H1 (cell line): Measurements from ENCODE around the gene CD28. TPM values are rescaled to one million over a fixed set of nuclear protein-coding genes. Genes with fewer than 3 reads are reported as not detected.

Source experiments
- CTCF ChIA-PET: fragments of 300-600 bp; sonication (Branson Sonifier 250); formaldehyde crosslinking; loops from one replicate; lab custom pipeline; 2021; ENCODE audit not compliant: partially characterized antibody; lab: Charles Lee
- POLR2A ChIA-PET: fragments of 300-600 bp; sonication (Branson Sonifier 250); formaldehyde crosslinking; loops from one replicate; lab custom pipeline; 2021; ENCODE audit warnings: inconsistent platforms; ENCODE audit not compliant: partially characterized antibody; lab: Charles Lee
- DNase-seq, 2 experiments: peaks; one replicate each; pipeline versions ENCODE4 v3.0.0 to v3.0.0-alpha.2; 2010 to 2022; ENCODE audit warnings: low spot score in 2 of 2, low read depth in 1 of 2, mixed read lengths in 1 of 2
- FAIRE-seq: peaks from 2 replicates; lab custom pipeline; 2011; peaks lifted over from hg19 to GRCh38; lab: Jason Lieb, UNC
- H2AFZ ChIP-seq: 2 replicates; pipeline ENCODE4 v1.8.1; 2012; ENCODE audit warnings: low read length, inconsistent platforms
- H2AK5ac ChIP-seq: 2 replicates; pipeline ENCODE4 v1.6.1; 2013; ENCODE audit warnings: low read depth, low read length
- H2BK120ac ChIP-seq: replicated peaks from 2 replicates; pipeline ENCODE3; 2013; ENCODE audit warnings: low read depth, low read length, inconsistent platforms
- H2BK12ac ChIP-seq: 2 replicates; pipeline ENCODE4 v1.6.1; 2013; ENCODE audit warnings: low read depth, low read length
- H2BK15ac ChIP-seq: 2 replicates; pipeline ENCODE4 v1.6.1; 2013; ENCODE audit warnings: low read length
- H2BK20ac ChIP-seq: 2 replicates; pipeline ENCODE4 v1.6.1; 2013; ENCODE audit warnings: low read length
- H2BK5ac ChIP-seq: 2 replicates; pipeline ENCODE4 v1.6.1; 2013; ENCODE audit warnings: low read depth, low read length
- H3K14ac ChIP-seq: 2 replicates; pipeline ENCODE4 v1.6.1; 2013; ENCODE audit warnings: inconsistent platforms; ENCODE audit not compliant: insufficient read length
- H3K18ac ChIP-seq: 2 replicates; pipeline ENCODE4 v1.6.1; 2013; ENCODE audit warnings: low read length; ENCODE audit errors: extremely low read depth
- H3K23ac ChIP-seq: 2 replicates; pipeline ENCODE4 v1.6.1; 2013; ENCODE audit warnings: inconsistent platforms; ENCODE audit not compliant: insufficient read length
- H3K23me2 ChIP-seq: 2 replicates; pipeline ENCODE4 v1.6.1; 2013; ENCODE audit warnings: low read depth, low read length
- H3K27ac ChIP-seq: 2 replicates; pipeline ENCODE4 v1.6.1; 2011; ENCODE audit warnings: low read depth, low read length, inconsistent platforms
- H3K27me3 ChIP-seq, 4 experiments: replicated peaks in 1 of 4; 1 replicate in 1 of 4; 2 replicates in 3 of 4; pipeline versions ENCODE4 v1.6.1 to v1.8.1; 2011 to 2013; ENCODE audit warnings: low read length in 3 of 4, mild to moderate bottlenecking in 3 of 4, inconsistent platforms in 2 of 4, mixed read lengths in 2 of 4, moderate library complexity in 1 of 4; ENCODE audit not compliant: control insufficient read depth in 3 of 4, insufficient read depth in 3 of 4; ENCODE audit errors: extremely low read depth in 1 of 4
- H3K36me3 ChIP-seq, 4 experiments: 2 replicates each; pipeline versions ENCODE4 v1.6.1 to v1.8.1; 2011 to 2013; ENCODE audit warnings: mild to moderate bottlenecking in 4 of 4, low read length in 3 of 4, moderate library complexity in 2 of 4, control low read depth in 1 of 4, inconsistent platforms in 1 of 4; ENCODE audit not compliant: insufficient read depth in 4 of 4, control insufficient read depth in 2 of 4
- H3K4ac ChIP-seq: replicated peaks from 2 replicates; pipeline ENCODE3; 2013; ENCODE audit warnings: low read length, low read depth, mixed read lengths, inconsistent platforms; ENCODE audit not compliant: insufficient read length
- H3K4me1 ChIP-seq, 4 experiments: replicated peaks in 1 of 4; 1 replicate in 1 of 4; 2 replicates in 3 of 4; pipeline versions ENCODE4 v1.6.1 to v1.8.1; 2011 to 2013; ENCODE audit warnings: low read length in 3 of 4, inconsistent platforms in 2 of 4, mixed read lengths in 1 of 4; ENCODE audit not compliant: insufficient read depth in 4 of 4, control insufficient read depth in 3 of 4
- H3K4me2 ChIP-seq, 2 experiments: 2 replicates each; pipeline versions ENCODE4 v1.6.1 to v1.8.1; 2011 to 2013; ENCODE audit warnings: low read depth in 2 of 2, low read length in 2 of 2, control low read depth in 1 of 2, inconsistent platforms in 1 of 2, mild to moderate bottlenecking in 1 of 2; ENCODE audit not compliant: insufficient read depth in 1 of 2
- H3K4me3 ChIP-seq, 4 experiments: fragments of 200-600, 300-600 bp in 1 of 4; sonication (generic), shearing (Covaris generic), sonication (Bioruptor Twin) in 1 of 4; 2 replicates each; pipeline versions ENCODE4 v1.5.1 to v1.8.1; 2011 to 2016; ENCODE audit warnings: low read length in 4 of 4, low read depth in 3 of 4, control low read depth in 2 of 4, inconsistent platforms in 2 of 4, mild to moderate bottlenecking in 2 of 4, mixed read lengths in 1 of 4, moderate library complexity in 1 of 4; ENCODE audit not compliant: insufficient read depth in 2 of 4; ENCODE audit errors: extremely low read depth in 1 of 4
- H3K56ac ChIP-seq: replicated peaks from 2 replicates; pipeline ENCODE3; 2013; ENCODE audit warnings: low read depth, mild to moderate bottlenecking, mixed read lengths, low read length, inconsistent platforms; ENCODE audit not compliant: insufficient read length
- H3K79me1 ChIP-seq: 2 replicates; pipeline ENCODE4 v1.6.1; 2013; ENCODE audit warnings: low read depth, low read length, control low read depth
- H3K79me2 ChIP-seq, 2 experiments: 2 replicates each; pipeline versions ENCODE4 v1.6.1 to v1.8.1; 2012 to 2013; ENCODE audit warnings: low read length in 2 of 2, mild to moderate bottlenecking in 2 of 2, inconsistent platforms in 1 of 2; ENCODE audit not compliant: insufficient read depth in 2 of 2, control insufficient read depth in 1 of 2
- H3K9ac ChIP-seq, 4 experiments: replicated peaks in 1 of 4; 1 replicate in 1 of 4; 2 replicates in 3 of 4; pipeline versions ENCODE4 v1.6.1 to v1.8.1; 2011 to 2013; ENCODE audit warnings: low read depth in 3 of 4, low read length in 3 of 4, control low read depth in 2 of 4, mild to moderate bottlenecking in 2 of 4, moderate library complexity in 2 of 4, inconsistent platforms in 1 of 4; ENCODE audit errors: extremely low read depth in 1 of 4
- H3K9me3 ChIP-seq, 2 experiments: 2 replicates each; pipeline versions ENCODE4 v1.6.1 to v1.8.1; 2012 to 2013; ENCODE audit warnings: mild to moderate bottlenecking in 2 of 2, moderate library complexity in 2 of 2, control low read depth in 1 of 2, inconsistent platforms in 1 of 2, low read depth in 1 of 2, low read length in 1 of 2, mixed read lengths in 1 of 2; ENCODE audit not compliant: insufficient read depth in 2 of 2
- H4K20me1 ChIP-seq, 2 experiments: replicated peaks in 1 of 2; 2 replicates each; pipeline versions ENCODE3 to v1.8.1; 2011 to 2013; ENCODE audit warnings: inconsistent platforms in 2 of 2, low read length in 2 of 2, mild to moderate bottlenecking in 1 of 2; ENCODE audit not compliant: insufficient read depth in 2 of 2, control insufficient read depth in 1 of 2
- H4K5ac ChIP-seq: 2 replicates; pipeline ENCODE4 v1.6.1; 2013; ENCODE audit warnings: low read length, low read depth, mixed read lengths, inconsistent platforms; ENCODE audit not compliant: insufficient read length
- H4K8ac ChIP-seq: 2 replicates; pipeline ENCODE4 v1.8.0; 2013; ENCODE audit warnings: mild to moderate bottlenecking, moderate library complexity, low read length, inconsistent platforms; ENCODE audit not compliant: insufficient read depth; ENCODE audit errors: extremely low read depth
- H4K91ac ChIP-seq: replicated peaks from 2 replicates; pipeline ENCODE3; 2013; ENCODE audit warnings: low read length, mixed read lengths, inconsistent platforms; ENCODE audit not compliant: insufficient read length
- ATF3 ChIP-seq: IDR thresholded peaks from 2 replicates; pipeline ENCODE4 v1.6.1; 2011; ENCODE audit warnings: low read depth, mild to moderate bottlenecking, low read length; ENCODE audit not compliant: insufficient read depth
- CBX5 ChIP-seq: fragments of 300-800, 300-1000 bp; sonication (generic); IDR thresholded peaks from 2 replicates; pipeline ENCODE4 v1.7.1; 2016; ENCODE audit warnings: antibody characterized with exemption, low read length, low read depth
- CHD1 ChIP-seq: IDR thresholded peaks from 2 replicates; pipeline ENCODE4 v1.6.1; 2012; ENCODE audit warnings: low read depth, low read length, improper control_type of control experiment
- PHF8 ChIP-seq: fragments of 200-600 bp; sonication (generic); conservative IDR thresholded peaks from 2 replicates; pipeline ENCODE4 v1.7.1; 2012; ENCODE audit warnings: low read depth, mild to moderate bottlenecking, inconsistent platforms, low read length, moderate library complexity
- SP2 ChIP-seq: IDR thresholded peaks from 2 replicates; pipeline ENCODE4 v1.6.1; 2012; ENCODE audit warnings: mild to moderate bottlenecking, low read length, inconsistent platforms
- TEAD4 ChIP-seq: IDR thresholded peaks from 2 replicates; pipeline ENCODE4 v1.6.1; 2012; ENCODE audit warnings: low read depth, low read length, inconsistent platforms, mixed read lengths
- YY1 ChIP-seq: IDR thresholded peaks from 2 replicates; pipeline ENCODE4 v1.6.1; 2011; ENCODE audit warnings: low read depth, mild to moderate bottlenecking, low read length
- WGBS, 2 experiments: shearing (Covaris generic) in 1 of 2; methylation state at CpG; one replicate each; pipeline versions ENCODE4 v1.1.6 to v1.1.7; 2013 to 2015; ENCODE audit warnings: low lambda C conversion rate in 2 of 2, mixed read lengths in 2 of 2, inconsistent platforms in 1 of 2, low coverage in 1 of 2, missing lambda C conversion rate in 1 of 2; ENCODE audit not compliant: insufficient replicate concordance in 2 of 2, insufficient coverage in 1 of 2, insufficient read length in 1 of 2; ENCODE audit errors: extremely low coverage in 1 of 2, missing lambda C conversion rate in 1 of 2; 5-methylcytosine and 5-hydroxymethylcytosine counted together
- polyA plus RNA-seq, 7 experiments: library from polyadenylated mRNA; depleted of rRNA in 3 of 7; stranded (reverse) in 5 of 7; unstranded in 2 of 7; fragments of >200 nt in 5 of 7; fragments of 200-250 nt in 2 of 7; gene quantifications; 1 replicate in 5 of 7; 2 replicates in 1 of 7; 4 replicates in 1 of 7; pipeline versions ENCODE4 v1.2.1 to v1.2.3, GENCODE V29; 2011 to 2013; ENCODE audit warnings: missing spikeins in 2 of 7, mixed read lengths in 2 of 7
- total RNA-seq: library from RNA; stranded (reverse); fragmentation: NEBNext Ultra II Directional; extraction: Animal tissue kit (Norgen Biotek cat#: 25700); gene quantifications from 2 replicates; pipeline ENCODE4 v1.2.1, GENCODE V29; 2021

CD28 gene
- total and polyA plus RNA-seq, 2 of the 8 experiments (the other 6 are each of a cell fraction or from before 2014, with no cell fraction given): not detected

GRCh38 chr2:203718087-203718486, 11.6 kb downstream of the CD28 start:
- Histone ChIP-seq H3K4ac (no peak overlapping the region), H2AFZ (0 out of 2 replicates have a peak overlapping the region, but pooled peaks have one; percentile 31), H3K4me3 (no peak overlapping the region), H3K23ac (no peak overlapping the region), H3K79me2 (no peaks in the 10 kb centered on the region), H2BK120ac (no peak overlapping the region), H2BK15ac (no peak overlapping the region), H3K79me1 (no peaks in the 10 kb centered on the region), H4K20me1 (no peaks in the 10 kb centered on the region), H2BK12ac (0 out of 2 replicates have a peak overlapping the region, but pooled peaks have one; percentile 32), H3K9ac (no peak overlapping the region), H2AK5ac (no peak overlapping the region), H3K36me3 (no peaks in the 10 kb centered on the region), H3K27me3 (no peaks in the 10 kb centered on the region), H3K56ac (no peak overlapping the region), H2BK5ac (no peak overlapping the region), H3K27ac (no peak overlapping the region), H4K5ac (no peak overlapping the region), H3K4me1 (peaks cover 1 to 19% (median 12%) of the 10 kb centered on the region in 4 experiments; a peak in 4 of 7 replicates), H3K18ac (peak overlapping the region; percentile 26; the same call in 1 of the 2 replicates), H4K8ac (no peak overlapping the region), H3K23me2 (no peaks in the 10 kb centered on the region; the same call in 1 of the 2 replicates), H3K4me2 (no peak overlapping the region), H3K14ac (no peak overlapping the region), H2BK20ac (no peak overlapping the region), H4K91ac (no peak overlapping the region), H3K9me3 (no peaks in the 10 kb centered on the region)
- ChIA-PET POLR2A (no interaction called here), CTCF (interaction anchor here (1.2 kb wide), 1 partner anchor 66 kb away, joined by 3 read pairs; no protein-coding TSS in a partner anchor)
- FAIRE-seq (no peak), DNase-seq (no peak)
- 87% methylated on average over 3 of the region's 3 CpGs; no CpG with 5 or more reads in 1 of the 2 experiments for WGBS, 2 experiments
- TF ChIP-seq TEAD4 (no peak), CBX5 (no peak), CHD1 (no peak), ATF3 (no peak), PHF8 (no peak), YY1 (no peak), SP2 (no peak)
